Mammary epithelial cell (primary cell): Measurements from ENCODE around the gene CA9.

ENCODE experiments used
- EZH2 ChIP-seq: IDR thresholded peaks from 2 replicates; pipeline ENCODE4 v1.6.1; 2012; ENCODE audit warnings: low read length, inconsistent platforms, borderline replicate concordance
- TF ChIP-seq, protein P1 (sequence below), 2 donors: IDR thresholded peaks in 1 of 2; conservative IDR thresholded peaks in 1 of 2; 2 replicates each; pipeline ENCODE4 v1.5.1; 2011 to 2012; ENCODE audit warnings: inconsistent platforms in 2 of 2, low read length in 2 of 2, mild to moderate bottlenecking in 2 of 2, control low read depth in 1 of 2, low read depth in 1 of 2; ENCODE audit not compliant: insufficient read depth in 1 of 2; ENCODE audit errors: extremely low read depth in 1 of 2

DNA sequence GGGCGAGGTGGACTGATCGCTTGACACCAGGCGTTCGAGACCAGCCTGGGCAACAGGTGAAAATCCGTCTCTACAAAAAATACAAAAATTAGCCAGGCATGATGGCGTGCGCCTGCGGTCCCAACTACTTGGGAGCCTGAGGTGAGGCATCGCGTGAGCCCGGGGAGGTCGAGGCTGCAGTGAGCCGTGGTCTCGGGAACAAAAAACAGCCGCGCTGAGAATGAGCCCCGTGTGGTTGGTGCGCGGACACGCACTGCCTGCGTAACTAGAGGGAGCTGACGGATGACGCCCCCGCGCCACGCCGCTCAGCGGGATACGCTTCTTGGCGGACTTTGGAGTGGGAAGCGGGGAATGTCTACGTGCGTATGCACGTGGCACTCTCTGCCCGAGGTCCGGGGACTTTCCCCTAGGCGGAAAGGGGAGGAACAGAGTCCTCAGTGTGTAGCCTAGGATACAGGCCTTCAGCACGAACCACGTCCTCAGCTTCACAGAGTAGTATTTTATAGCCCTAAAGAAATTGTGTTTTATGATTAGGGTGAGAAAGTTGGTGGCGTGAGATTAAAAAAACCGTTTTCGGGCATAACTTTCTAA lies 16.1 kb upstream of the CA9 start, which contains the start of gene RMRP:
- TF ChIP-seq, protein P1, sequence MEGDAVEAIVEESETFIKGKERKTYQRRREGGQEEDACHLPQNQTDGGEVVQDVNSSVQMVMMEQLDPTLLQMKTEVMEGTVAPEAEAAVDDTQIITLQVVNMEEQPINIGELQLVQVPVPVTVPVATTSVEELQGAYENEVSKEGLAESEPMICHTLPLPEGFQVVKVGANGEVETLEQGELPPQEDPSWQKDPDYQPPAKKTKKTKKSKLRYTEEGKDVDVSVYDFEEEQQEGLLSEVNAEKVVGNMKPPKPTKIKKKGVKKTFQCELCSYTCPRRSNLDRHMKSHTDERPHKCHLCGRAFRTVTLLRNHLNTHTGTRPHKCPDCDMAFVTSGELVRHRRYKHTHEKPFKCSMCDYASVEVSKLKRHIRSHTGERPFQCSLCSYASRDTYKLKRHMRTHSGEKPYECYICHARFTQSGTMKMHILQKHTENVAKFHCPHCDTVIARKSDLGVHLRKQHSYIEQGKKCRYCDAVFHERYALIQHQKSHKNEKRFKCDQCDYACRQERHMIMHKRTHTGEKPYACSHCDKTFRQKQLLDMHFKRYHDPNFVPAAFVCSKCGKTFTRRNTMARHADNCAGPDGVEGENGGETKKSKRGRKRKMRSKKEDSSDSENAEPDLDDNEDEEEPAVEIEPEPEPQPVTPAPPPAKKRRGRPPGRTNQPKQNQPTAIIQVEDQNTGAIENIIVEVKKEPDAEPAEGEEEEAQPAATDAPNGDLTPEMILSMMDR (conservative IDR thresholded peaks at IDR 0.05 in 1 of 2, IDR thresholded peaks at IDR 0.05 in 1 of 2; ENCODE audit: extremely low read depth in 1 of 2, insufficient read depth in 1 of 2, low read depth in 1 of 2, low read length in 2 of 2): peak; percentile 2 to 25
- TF ChIP-seq EZH2: no peak
